PC-3 (cell line): ENCODE data around the gene CDK14. TPM values are rescaled to one million over a fixed set of nuclear protein-coding genes. Genes with fewer than 3 reads are reported as not detected.
A peak's percentile ranks its signal among the peaks of the same experiment; 100 is the strongest.

Experiments
- ATAC-seq: fragments of 200-7000 bp; cut with Tn5 transposase; 2 replicates; pipeline ENCODE4 v1.9.1; 2020; ENCODE audit warnings: mild to moderate bottlenecking, moderate library complexity
- BruUV-seq: library from RNA; stranded (reverse); fragments of 400-500 nt; replicated peaks from 2 replicates; lab custom pipeline; 2021; lab: Mats Ljungman, UMichigan
- CTCF ChIA-PET: fragments of 300-600 bp; sonication (Branson Sonifier 250); formaldehyde crosslinking; loops from one replicate; lab custom pipeline; 2022; ENCODE audit warnings: antibody characterized with exemption; lab: Charles Lee
- POLR2A ChIA-PET: fragments of 300-600 bp; sonication (Branson Sonifier 250); formaldehyde crosslinking; loops from one replicate; lab custom pipeline; 2022; ENCODE audit warnings: antibody characterized with exemption; ENCODE audit not compliant: unreplicated experiment; lab: Charles Lee
- DNase-seq: peaks from one replicate; pipeline ENCODE4 v3.0.0-alpha.2; 2015
- H2AFZ ChIP-seq: fragments of 300-600 bp; sonication (generic); 2 replicates; pipeline ENCODE4 v1.6.0; 2016; ENCODE audit warnings: antibody characterized with exemption, low read length
- H3F3A ChIP-seq: fragments of 300-600 bp; sonication (generic); one replicate; pipeline ENCODE4 v1.6.0; 2017; ENCODE audit warnings: antibody characterized with exemption, low read length, control low read depth, mild to moderate bottlenecking; ENCODE audit not compliant: unreplicated experiment
- H3K27ac ChIP-seq: fragments of 300-600 bp; sonication (generic); 2 replicates; pipeline ENCODE4 v1.5.1; 2016; ENCODE audit warnings: mild to moderate bottlenecking, low read length
- H3K27me3 ChIP-seq: fragments of 300-600 bp; sonication (generic); 2 replicates; pipeline ENCODE4 v1.6.1; 2016; ENCODE audit warnings: low read length, mixed read lengths
- H3K36me3 ChIP-seq: fragments of 300-600 bp; sonication (generic); 2 replicates; pipeline ENCODE4 v1.6.1; 2016; ENCODE audit warnings: low read depth, mixed run types, low read length, mixed read lengths
- H3K4me1 ChIP-seq: fragments of 300-600 bp; sonication (generic); 2 replicates; pipeline ENCODE4 v1.5.1; 2016; ENCODE audit warnings: low read length; ENCODE audit not compliant: insufficient read depth
- H3K4me2 ChIP-seq: fragments of 300-600 bp; sonication (generic); 2 replicates; pipeline ENCODE4 v1.6.0; 2016; ENCODE audit warnings: low read length
- H3K4me3 ChIP-seq: fragments of 300-600 bp; sonication (generic); 2 replicates; pipeline ENCODE4 v1.5.1; 2016; ENCODE audit warnings: mild to moderate bottlenecking, low read length, mixed read lengths
- H3K79me2 ChIP-seq: fragments of 300-600 bp; sonication (generic); 2 replicates; pipeline ENCODE4 v1.6.1; 2017; ENCODE audit warnings: low read length, mixed read lengths
- H3K9ac ChIP-seq: fragments of 300-600 bp; sonication (generic); 2 replicates; pipeline ENCODE4 v1.6.0; 2016; ENCODE audit warnings: mild to moderate bottlenecking, low read length
- H3K9me2 ChIP-seq: fragments of 300-600 bp; sonication (generic); replicated peaks from 2 replicates; pipeline ENCODE4 v1.6.1; 2016; ENCODE audit warnings: mixed run types, low read length, mixed read lengths
- H3K9me3 ChIP-seq: fragments of 300-600 bp; sonication (generic); 2 replicates; pipeline ENCODE4 v1.6.1; 2016; ENCODE audit warnings: low read length, mixed read lengths
- H4K20me1 ChIP-seq: fragments of 300-600 bp; sonication (generic); 2 replicates; pipeline ENCODE4 v1.6.1; 2016; ENCODE audit warnings: low read length, mixed read lengths
- CTCF ChIP-seq: fragments of 300-600 bp; sonication (generic); conservative IDR thresholded peaks from 2 replicates; pipeline ENCODE4 v1.5.1; 2017; ENCODE audit warnings: antibody characterized with exemption, low read depth, mild to moderate bottlenecking, low read length
- EZH2 ChIP-seq: fragments of 300-600 bp; sonication (generic); IDR thresholded peaks from one replicate; pipeline ENCODE4 v1.6.1; 2017; ENCODE audit warnings: antibody characterized with exemption, mild to moderate bottlenecking, low read length; ENCODE audit not compliant: unreplicated experiment
- EZH2phosphoT487 ChIP-seq: fragments of 300-600 bp; sonication (generic); IDR thresholded peaks from 2 replicates; pipeline ENCODE4 v1.6.1; 2018; ENCODE audit warnings: mild to moderate bottlenecking, antibody characterized with exemption, low read length, borderline replicate concordance
- intact Hi-C: fragments of 100-400 bp; cut with micrococcal nuclease; formaldehyde crosslinking; loops from 2 replicates; pipeline ENCODE4 v1.9.0; 2023
- total RNA-seq: library from RNA; depleted of rRNA; stranded (reverse); fragments of >200 nt; gene quantifications from 2 replicates; pipeline ENCODE4 v1.2.3, GENCODE V29; 2014

The CDK14 gene
- total RNA-seq, 1 experiment from 2014 or later: 8.2 TPM

DNA sequence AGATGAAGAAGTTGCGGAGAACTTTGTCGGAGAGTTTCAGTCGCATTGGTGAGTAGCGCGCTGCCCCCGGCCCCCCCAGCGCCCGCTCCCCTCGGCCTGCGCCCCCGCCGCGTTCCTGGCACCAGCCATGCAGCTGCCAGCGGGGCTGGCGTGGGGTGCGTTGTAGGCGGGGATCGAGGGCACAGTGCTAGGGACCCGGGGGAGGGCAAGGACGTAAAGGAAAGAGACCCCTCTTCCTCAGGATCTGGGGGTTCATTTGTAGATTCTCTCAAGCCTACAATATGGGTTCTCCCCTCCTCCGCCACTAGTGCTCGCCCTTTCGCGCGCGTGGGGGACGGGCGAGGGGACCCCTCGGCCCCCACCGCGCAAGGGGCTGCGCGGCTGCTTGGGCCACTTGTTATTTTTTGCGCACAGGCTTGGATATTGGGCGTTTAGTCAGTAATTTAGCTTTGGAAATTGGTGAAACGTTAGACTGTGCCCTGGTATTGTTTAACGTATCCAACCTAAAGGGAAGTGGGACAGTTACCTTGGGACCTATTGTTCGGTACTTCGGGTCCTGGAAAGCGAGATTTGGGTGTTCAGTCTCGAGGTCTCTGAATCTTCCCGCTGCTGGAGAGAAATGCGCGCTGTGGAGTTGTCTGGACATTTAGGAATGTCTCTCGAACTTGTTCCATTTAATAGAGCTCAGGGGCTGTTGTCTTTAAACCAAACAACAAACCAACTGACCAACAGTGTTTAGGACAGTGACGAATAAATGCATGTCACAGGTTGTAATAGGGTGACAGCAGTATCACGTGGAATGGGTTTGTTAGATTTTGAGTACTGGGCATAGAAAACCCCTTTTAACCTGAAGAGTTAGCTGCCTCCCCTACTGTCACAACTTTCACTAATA lies 796 bp downstream of the CDK14 start:
- H3K27me3 ChIP-seq: no peaks in the 10 kb centered on the region
- no peaks in the 10 kb centered on the region for H3F3A ChIP-seq
- H4K20me1 ChIP-seq: no peaks in the 10 kb centered on the region
- H3K36me3 ChIP-seq: no peaks in the 10 kb centered on the region
- intact Hi-C loops: loop anchor here (2.0 to 10.0 kb wide), 3 partner anchors 22 to 142 kb away; no protein-coding TSS in a partner anchor
- no peaks in the 10 kb centered on the region for H3K9me3 ChIP-seq
- no peaks in the 10 kb centered on the region for H3K9me2 ChIP-seq
- peaks cover 43% of the 10 kb centered on the region for H3K79me2 ChIP-seq
- peak overlapping the region; percentile 94 for H3K4me2 ChIP-seq
- peak overlapping the region; percentile 90 for H3K4me3 ChIP-seq
- peak; percentile 34 for DNase-seq
- peak overlapping the region; percentile 84 for H2AFZ ChIP-seq
- peaks cover 30% of the 10 kb centered on the region for H3K4me1 ChIP-seq
- TF ChIP-seq EZH2 (no peak), EZH2phosphoT487 (no peak), CTCF (no peak)
- ChIA-PET CTCF (interaction anchor here (0.5 to 1.4 kb wide), 4 partner anchors 10 to 170 kb away, joined by 3 to 16 read pairs (median 4); no protein-coding TSS in a partner anchor), POLR2A (interaction anchor here (0.6 to 1.2 kb wide), 3 partner anchors 22 to 220 kb away, joined by 3 to 4 read pairs (median 4); no protein-coding TSS in a partner anchor)
- H3K27ac ChIP-seq: peak overlapping the region; percentile 17; the same call in 1 of the 2 replicates
- TSS peak; percentile 46 for BruUV-seq
- H3K9ac ChIP-seq: peak overlapping the region; percentile 75
- peak; percentile 4 for ATAC-seq

GRCh38 chr7:90597563-90598253 lies 1.6 kb downstream of the CDK14 start:
- H3K36me3 ChIP-seq: no peaks in the 10 kb centered on the region
- H3K9ac ChIP-seq: peak overlapping the region; percentile 75
- CTCF ChIA-PET: interaction anchor here (0.5 to 1.4 kb wide), 4 partner anchors 9 to 142 kb away, joined by 3 to 16 read pairs (median 5); no protein-coding TSS in a partner anchor
- BruUV-seq: TSS peak; percentile 45
- H4K20me1 ChIP-seq: no peaks in the 10 kb centered on the region
- no peaks in the 10 kb centered on the region for H3K9me2 ChIP-seq
- intact Hi-C loops: loop anchor here (2.0 to 10.0 kb wide), 3 partner anchors 21 to 143 kb away; no protein-coding TSS in a partner anchor
- TF ChIP-seq EZH2: no peak
- TF ChIP-seq CTCF: no peak
- no peak for TF ChIP-seq EZH2phosphoT487
- H2AFZ ChIP-seq: peak overlapping the region; percentile 84
- no peaks in the 10 kb centered on the region for H3K9me3 ChIP-seq
- peak overlapping the region; percentile 94 for H3K4me2 ChIP-seq
- no peaks in the 10 kb centered on the region for H3F3A ChIP-seq
- no peak for ATAC-seq
- POLR2A ChIA-PET: interaction anchor here (0.6 to 1.2 kb wide), 3 partner anchors 21 to 219 kb away, joined by 3 to 4 read pairs (median 4); no protein-coding TSS in a partner anchor
- peak overlapping the region; percentile 90 for H3K4me3 ChIP-seq
- peaks cover 47% of the 10 kb centered on the region for H3K79me2 ChIP-seq
- no peaks in the 10 kb centered on the region for H3K27me3 ChIP-seq
- no peak for DNase-seq
- no peak overlapping the region for H3K27ac ChIP-seq
- H3K4me1 ChIP-seq: peaks cover 24% of the 10 kb centered on the region
